NCI-H460 (cell line): ENCODE measurements around the gene DNAH2. TPM values are rescaled to one million over a fixed set of nuclear protein-coding genes. Genes with fewer than 3 reads are reported as not detected.

ENCODE experiments used
- DNase-seq: peaks from one replicate; pipeline ENCODE4 v3.0.0-alpha.2; 2016; ENCODE audit warnings: low read depth; ENCODE audit errors: extremely low read depth
- polyA plus RNA-seq: library from polyadenylated mRNA; depleted of rRNA; stranded (reverse); fragments of >200 nt; gene quantifications from 2 replicates; pipeline ENCODE4 v1.2.3, GENCODE V29; 2014; cell fraction: nucleus; rRNA removed
- total RNA-seq: library from RNA; depleted of rRNA; stranded (reverse); fragments of >200 nt; shearing (Covaris generic); gene quantifications from 2 replicates; pipeline ENCODE4 v1.2.3, GENCODE V29; 2014; rRNA removed

The DNAH2 gene
- total RNA-seq, result not detected in 2 replicates
- 0.05 and 0.10 TPM in 2 replicates for polyA plus RNA-seq

- peak; percentile 83 for DNase-seq
These were observed at the start of gene DNAH2 for GRCh38 chr17:7716901-7717755. Gene DNAH2 (plus strand): TSS chr17:7717744. CDS start chr17:7719735, 1,991 bp downstream.

GRCh38 chr17:7668482-7668881 is 49.1 kb upstream of the DNAH2 start:
- DNase-seq, result no peak

GRCh38 chr17:7673239-7673638 is 44.3 kb upstream of the DNAH2 start:
- peak; percentile 12 for DNase-seq

GRCh38 chr17:7674934-7675333 is 42.6 kb upstream of the DNAH2 start:
- DNase-seq, result no peak

GRCh38 chr17:7676533-7676932 is 41.0 kb upstream of the DNAH2 start:
- DNase-seq, result no peak

- no peak for DNase-seq
These were observed 40.0 kb upstream of the DNAH2 start for GRCh38 chr17:7677388-7678067.

GRCh38 chr17:7684851-7685532 is 32.6 kb upstream of the DNAH2 start:
- no peak for DNase-seq

GRCh38 chr17:7685533-7686221 is 31.9 kb upstream of the DNAH2 start:
- peak; percentile 87 for DNase-seq

GRCh38 chr17:7686222-7687071 is 31.1 kb upstream of the DNAH2 start:
- peak; percentile 83 for DNase-seq

- DNase-seq, result peak; percentile 94
These were observed 30.3 kb upstream of the DNAH2 start, which contains the start of gene TP53 for GRCh38 chr17:7687072-7687907. Gene TP53 (minus strand): TSS chr17:7687490. CDS start chr17:7676594, 10,896 bp downstream.

GRCh38 chr17:7687908-7688807 is 29.4 kb upstream of the DNAH2 start, which contains the start of gene WRAP53:
Gene WRAP53 (plus strand): TSS chr17:7688477. CDS start chr17:7688649, 172 bp downstream.
- peak; percentile 98 for DNase-seq

- no peak for DNase-seq
These were observed 28.7 kb upstream of the DNAH2 start for GRCh38 chr17:7688808-7689316.

- no peak for DNase-seq
These were observed 22.0 kb upstream of the DNAH2 start for GRCh38 chr17:7695586-7695985.

- DNase-seq, result no peak
These were observed 19.5 kb upstream of the DNAH2 start for GRCh38 chr17:7697828-7698588.

- DNase-seq, result no peak
These were observed 17.0 kb upstream of the DNAH2 start for GRCh38 chr17:7700510-7700909.

GRCh38 chr17:7701681-7702080 is 15.9 kb upstream of the DNAH2 start:
- DNase-seq, result no peak

- DNase-seq, result no peak
These were observed 14.8 kb upstream of the DNAH2 start for GRCh38 chr17:7702776-7703175.
